ENCODE data around the gene ERF.

GRCh38 chr19:42293948-42294347, 39.0 kb upstream of the ERF start:
- no peak for TF ChIP-seq STAT1 (conservative IDR thresholded peaks at IDR 0.05)
- TF ChIP-seq ATF2 (IDR thresholded peaks at IDR 0.05; ENCODE audit: low read length): no peak
- TF ChIP-seq USF2 (IDR thresholded peaks at IDR 0.05; ENCODE audit: borderline replicate concordance, low read depth, low read length): no peak
- no peak for TF ChIP-seq KDM1A (IDR thresholded peaks at IDR 0.05; ENCODE audit: borderline replicate concordance)
- TF ChIP-seq CTCF (IDR thresholded peaks at IDR 0.05 in 2 of 3, conservative IDR thresholded peaks at IDR 0.05 in 1 of 3; ENCODE audit: control insufficient read depth in 2 of 3, extremely low read depth in 1 of 3, insufficient read depth in 1 of 3, low read depth in 3 of 3, low read length in 3 of 3): no peak
- no peak for TF ChIP-seq POLR2AphosphoS5 (IDR thresholded peaks at IDR 0.05; ENCODE audit: low read length)
- no peak for TF ChIP-seq SMARCA5 (IDR thresholded peaks at IDR 0.05)
- TF ChIP-seq MTA3 (IDR thresholded peaks at IDR 0.05; ENCODE audit: borderline replicate concordance, low read length): no peak
- no peak for TF ChIP-seq NFYB (IDR thresholded peaks at IDR 0.05; ENCODE audit: insufficient read depth, low read depth, low read length)
- no peak for TF ChIP-seq EZH2 (IDR thresholded peaks at IDR 0.05; ENCODE audit: borderline replicate concordance, control insufficient read depth, low read depth, low read length)
- TF ChIP-seq SMC3 (IDR thresholded peaks at IDR 0.05; ENCODE audit: borderline replicate concordance, low read length): no peak
